Endothelial cell of umbilical vein (primary cell): ENCODE results near the gene NANP.
"Not testable (repeated sequence)": the region's sequence is repeated elsewhere in the genome, so short reads cannot be mapped to it uniquely, and the experiment has no call there.

Source experiments
- EZH2 ChIP-seq: IDR thresholded peaks from 2 replicates; pipeline ENCODE4 v1.6.1; 2012; ENCODE audit warnings: borderline replicate concordance, low read depth, mild to moderate bottlenecking, moderate library complexity, low read length, inconsistent platforms; ENCODE audit not compliant: severe bottlenecking
- GATA2 ChIP-seq: IDR thresholded peaks from 2 replicates; pipeline ENCODE4 v1.7.0; 2011; ENCODE audit warnings: low read depth, mild to moderate bottlenecking, moderate library complexity, mixed read lengths, low read length; ENCODE audit not compliant: insufficient read length, insufficient read depth
- JUN ChIP-seq: IDR thresholded peaks from 2 replicates; pipeline ENCODE4 v1.6.1; 2011; ENCODE audit warnings: borderline replicate concordance, low read depth; ENCODE audit not compliant: insufficient read length, insufficient read depth
- MYC ChIP-seq: IDR thresholded peaks from one replicate; pipeline ENCODE4 v1.6.1; 2011; ENCODE audit warnings: mild to moderate bottlenecking, low read depth, low read length
- POLR2A ChIP-seq: IDR thresholded peaks from 2 replicates; pipeline ENCODE4 v1.6.1; 2012; ENCODE audit warnings: low read depth, mild to moderate bottlenecking, control low read depth, low read length
- POLR2AphosphoS5 ChIP-seq: IDR thresholded peaks from 2 replicates; pipeline ENCODE4 v1.6.1; 2012; ENCODE audit warnings: low read depth, mild to moderate bottlenecking, control low read depth, low read length, moderate library complexity; ENCODE audit not compliant: insufficient read depth
- TF ChIP-seq, protein P1 (sequence below), 2 donors: IDR thresholded peaks; 1 replicate in 1 of 2; 2 replicates in 1 of 2; pipeline ENCODE4 v1.5.1; 2011; ENCODE audit warnings: low read length in 2 of 2, mild to moderate bottlenecking in 2 of 2, moderate library complexity in 2 of 2, control low read depth in 1 of 2, inconsistent platforms in 1 of 2, low read depth in 1 of 2; ENCODE audit not compliant: insufficient read depth in 1 of 2; ENCODE audit errors: extremely low read depth in 1 of 2
- TF ChIP-seq, protein P2 (sequence below): IDR thresholded peaks from 2 replicates; pipeline ENCODE4 v1.6.1; 2011; ENCODE audit not compliant: insufficient read depth, insufficient read length

DNA sequence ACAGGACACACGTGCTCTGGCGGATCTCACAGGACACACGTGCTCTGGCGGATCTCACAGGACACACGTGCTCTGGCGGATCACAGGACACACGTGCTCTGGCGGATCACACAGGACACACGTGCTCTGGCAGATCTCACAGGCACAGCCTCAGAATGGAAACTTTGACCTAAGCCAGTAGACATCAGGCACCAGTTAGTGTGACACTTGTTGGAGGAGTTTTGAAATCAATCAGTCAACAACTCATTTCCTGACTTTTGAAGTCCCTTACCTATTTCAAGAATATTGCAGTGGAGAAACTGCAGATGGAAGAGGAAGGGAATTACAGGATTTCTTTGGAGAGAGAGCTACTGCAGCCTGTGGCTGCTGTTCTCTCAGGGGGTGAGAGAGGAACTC, 20.9 kb downstream of the NANP start:
- not testable (repeated sequence) for TF ChIP-seq POLR2A, POLR2AphosphoS5, EZH2, GATA2, JUN, MYC
- TF ChIP-seq, protein P1, sequence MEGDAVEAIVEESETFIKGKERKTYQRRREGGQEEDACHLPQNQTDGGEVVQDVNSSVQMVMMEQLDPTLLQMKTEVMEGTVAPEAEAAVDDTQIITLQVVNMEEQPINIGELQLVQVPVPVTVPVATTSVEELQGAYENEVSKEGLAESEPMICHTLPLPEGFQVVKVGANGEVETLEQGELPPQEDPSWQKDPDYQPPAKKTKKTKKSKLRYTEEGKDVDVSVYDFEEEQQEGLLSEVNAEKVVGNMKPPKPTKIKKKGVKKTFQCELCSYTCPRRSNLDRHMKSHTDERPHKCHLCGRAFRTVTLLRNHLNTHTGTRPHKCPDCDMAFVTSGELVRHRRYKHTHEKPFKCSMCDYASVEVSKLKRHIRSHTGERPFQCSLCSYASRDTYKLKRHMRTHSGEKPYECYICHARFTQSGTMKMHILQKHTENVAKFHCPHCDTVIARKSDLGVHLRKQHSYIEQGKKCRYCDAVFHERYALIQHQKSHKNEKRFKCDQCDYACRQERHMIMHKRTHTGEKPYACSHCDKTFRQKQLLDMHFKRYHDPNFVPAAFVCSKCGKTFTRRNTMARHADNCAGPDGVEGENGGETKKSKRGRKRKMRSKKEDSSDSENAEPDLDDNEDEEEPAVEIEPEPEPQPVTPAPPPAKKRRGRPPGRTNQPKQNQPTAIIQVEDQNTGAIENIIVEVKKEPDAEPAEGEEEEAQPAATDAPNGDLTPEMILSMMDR (IDR thresholded peaks at IDR 0.05; ENCODE audit: extremely low read depth in 1 of 2, insufficient read depth in 1 of 2, low read depth in 1 of 2, low read length in 2 of 2) = not testable (repeated sequence)
- TF ChIP-seq, protein P2, sequence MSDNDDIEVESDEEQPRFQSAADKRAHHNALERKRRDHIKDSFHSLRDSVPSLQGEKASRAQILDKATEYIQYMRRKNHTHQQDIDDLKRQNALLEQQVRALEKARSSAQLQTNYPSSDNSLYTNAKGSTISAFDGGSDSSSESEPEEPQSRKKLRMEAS = not testable (repeated sequence)
